Activated CD8-positive, alpha-beta memory T cell treated with anti-CD3 and anti-CD28 coated beads, Interleukin-2, amount 50 U/mL, for 24 hours (primary cell): ENCODE results near the gene ABHD6.

Experiments
- DNase-seq: peaks from one replicate; pipeline ENCODE4 v3.0.0-alpha.2; 2020; ENCODE audit errors: extremely low read depth

The ABHD6 gene

DNA sequence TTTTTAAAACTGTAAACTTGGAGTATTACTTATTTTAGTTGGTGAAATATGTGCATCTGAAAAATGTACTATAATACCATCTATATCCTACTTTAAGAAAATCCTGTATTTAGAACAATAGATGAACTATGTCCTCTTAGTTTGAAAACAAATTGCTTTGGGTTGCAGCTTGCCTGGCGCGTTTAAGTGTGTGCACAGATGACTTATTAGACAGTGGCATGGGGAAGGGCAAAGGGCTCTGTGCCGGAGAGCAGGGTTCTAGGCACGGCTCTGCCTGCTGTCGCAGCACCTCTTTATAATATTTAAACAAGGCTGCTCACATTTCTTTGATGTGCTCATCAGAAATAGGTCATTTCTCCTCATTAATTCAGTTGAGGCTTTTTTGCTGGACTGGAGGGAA, 105.1 kb downstream of the ABHD6 start:
- DNase-seq, result no peak
